DMS153 treated with DMSO at 0.1 percent for 48 hours (cell line): Measurements from ENCODE around the gene GRB7.
"Not testable (repeated sequence)": the region's sequence is repeated elsewhere in the genome, so short reads cannot be mapped to it uniquely, and the experiment has no call there.

Experiments
- DNase-seq: peaks from one replicate; lab custom pipeline; 2025; ENCODE audit not compliant: unreplicated experiment; lab: John Stamatoyannopoulos, UW

The GRB7 gene

DNA sequence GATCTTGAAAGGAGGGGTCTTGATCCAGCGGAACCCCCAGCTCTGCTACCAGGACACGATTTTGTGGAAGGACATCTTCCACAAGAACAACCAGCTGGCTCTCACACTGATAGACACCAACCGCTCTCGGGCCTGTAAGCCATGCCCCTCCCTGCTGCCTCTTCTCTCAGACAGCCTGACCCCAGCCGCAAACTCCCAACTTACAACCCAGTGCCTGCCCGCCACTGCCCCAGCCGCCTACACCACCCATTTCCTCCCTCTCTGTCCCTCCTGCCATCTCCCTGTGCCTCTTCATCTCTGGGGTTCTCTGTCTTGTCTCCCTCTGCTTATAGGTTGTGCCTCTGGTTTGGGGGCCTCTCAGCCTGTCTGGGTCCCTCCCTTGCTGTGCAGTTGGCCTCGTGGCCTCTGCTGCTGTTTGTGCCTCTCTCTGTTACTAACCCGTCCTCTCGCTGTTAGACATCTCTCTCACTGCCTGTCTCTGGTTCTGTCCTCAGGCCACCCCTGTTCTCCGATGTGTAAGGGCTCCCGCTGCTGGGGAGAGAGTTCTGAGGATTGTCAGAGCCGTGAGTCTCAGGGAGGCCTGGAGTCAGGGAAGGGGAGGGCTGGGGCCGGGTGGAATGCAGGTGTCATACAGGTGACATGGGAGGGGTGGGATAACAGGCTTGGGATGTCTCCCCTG lies 28.3 kb upstream of the GRB7 start:
- no peak for DNase-seq

GRCh38 chr17:39709998-39710964 lies 27.5 kb upstream of the GRB7 start:
- DNase-seq: no peak

- DNase-seq: not testable (repeated sequence)
These were observed 26.7 kb upstream of the GRB7 start for GRCh38 chr17:39711071-39711470.

GRCh38 chr17:39711851-39712250 lies 25.9 kb upstream of the GRB7 start:
- DNase-seq: no peak

- no peak for DNase-seq
These were observed 23.5 kb upstream of the GRB7 start for GRCh38 chr17:39714234-39714633.

- no peak for DNase-seq
These were observed 22.2 kb upstream of the GRB7 start for GRCh38 chr17:39715375-39716072.

DNA sequence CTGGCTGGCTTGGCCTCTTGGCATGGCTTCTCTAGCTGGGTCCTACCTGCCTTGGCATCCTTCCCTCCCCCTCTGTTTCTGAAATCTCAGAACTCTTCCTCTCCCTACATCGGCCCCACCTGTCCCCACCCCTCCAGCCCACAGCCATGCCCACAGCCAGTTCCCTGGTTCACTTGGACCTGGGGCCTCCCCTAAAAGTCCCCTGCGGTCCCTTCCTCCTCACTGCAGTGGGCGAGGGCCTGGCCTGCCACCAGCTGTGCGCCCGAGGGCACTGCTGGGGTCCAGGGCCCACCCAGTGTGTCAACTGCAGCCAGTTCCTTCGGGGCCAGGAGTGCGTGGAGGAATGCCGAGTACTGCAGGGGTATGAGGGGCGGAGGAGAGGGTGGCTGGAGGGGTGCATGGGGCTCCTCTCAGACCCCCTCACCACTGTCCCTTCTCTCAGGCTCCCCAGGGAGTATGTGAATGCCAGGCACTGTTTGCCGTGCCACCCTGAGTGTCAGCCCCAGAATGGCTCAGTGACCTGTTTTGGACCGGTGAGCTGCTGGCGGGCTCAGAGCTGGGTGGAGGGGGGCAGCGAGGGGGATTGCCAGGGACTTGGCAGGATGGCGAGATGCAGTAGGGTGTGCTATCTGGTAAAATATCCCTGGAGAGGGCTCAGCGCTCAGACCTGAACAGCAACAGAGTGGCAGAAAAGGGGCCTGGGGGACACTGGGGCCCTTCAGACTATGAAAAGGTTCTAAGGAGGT lies 21.5 kb upstream of the GRB7 start:
- DNase-seq: no peak

- DNase-seq: no peak
These were observed 20.7 kb upstream of the GRB7 start for GRCh38 chr17:39716879-39717536.

DNA sequence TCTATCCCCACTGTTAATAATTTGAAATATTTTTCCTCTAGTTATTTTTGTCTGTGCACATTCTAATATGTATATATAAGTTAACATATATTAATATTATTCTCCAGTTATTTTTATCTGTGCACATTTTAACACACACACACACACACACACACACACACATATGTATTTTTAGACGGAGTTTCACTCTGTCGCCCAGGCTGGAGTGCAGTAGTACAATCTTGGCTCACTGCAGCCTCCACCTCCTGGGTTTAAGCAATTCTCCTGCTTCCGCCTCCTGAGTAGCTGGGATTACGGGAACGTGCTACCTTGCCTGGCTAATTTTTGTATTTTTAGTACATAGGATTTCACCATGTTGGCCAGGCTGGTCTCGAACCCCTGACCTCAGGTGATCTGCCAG lies 20.1 kb upstream of the GRB7 start:
- DNase-seq: no peak

- DNase-seq: no peak
These were observed 18.0 kb upstream of the GRB7 start for GRCh38 chr17:39719563-39720355.

GRCh38 chr17:39722104-39722503 lies 15.6 kb upstream of the GRB7 start:
- no peak for DNase-seq

GRCh38 chr17:39722965-39723848 lies 14.5 kb upstream of the GRB7 start:
- no peak for DNase-seq

DNA sequence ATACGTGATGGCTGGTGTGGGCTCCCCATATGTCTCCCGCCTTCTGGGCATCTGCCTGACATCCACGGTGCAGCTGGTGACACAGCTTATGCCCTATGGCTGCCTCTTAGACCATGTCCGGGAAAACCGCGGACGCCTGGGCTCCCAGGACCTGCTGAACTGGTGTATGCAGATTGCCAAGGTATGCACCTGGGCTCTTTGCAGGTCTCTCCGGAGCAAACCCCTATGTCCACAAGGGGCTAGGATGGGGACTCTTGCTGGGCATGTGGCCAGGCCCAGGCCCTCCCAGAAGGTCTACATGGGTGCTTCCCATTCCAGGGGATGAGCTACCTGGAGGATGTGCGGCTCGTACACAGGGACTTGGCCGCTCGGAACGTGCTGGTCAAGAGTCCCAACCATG lies 13.0 kb upstream of the GRB7 start:
- DNase-seq: no peak

GRCh38 chr17:39725923-39726322 lies 11.8 kb upstream of the GRB7 start:
- DNase-seq: not testable (repeated sequence)

- DNase-seq: no peak
These were observed 11.1 kb upstream of the GRB7 start for GRCh38 chr17:39726617-39727016.

- no peak for DNase-seq
These were observed 10.2 kb upstream of the GRB7 start for GRCh38 chr17:39727556-39727955.

- no peak for DNase-seq
These were observed 8.4 kb upstream of the GRB7 start for GRCh38 chr17:39729280-39729851.
